GM12878 (cell line): ENCODE results near the gene HOXC12.

Experiments used
- CBX5 ChIP-seq: sonication (generic); IDR thresholded peaks from 2 replicates; pipeline ENCODE4 v1.6.1; 2016; ENCODE audit warnings: low read depth, moderate library complexity, mild to moderate bottlenecking, inconsistent platforms
- CREB1 ChIP-seq: IDR thresholded peaks from 2 replicates; pipeline ENCODE4 v1.6.1; 2012; ENCODE audit warnings: low read depth, mild to moderate bottlenecking, inconsistent platforms
- HDAC6 ChIP-seq: fragments of 200-600 bp; sonication (generic); IDR thresholded peaks from one replicate; pipeline ENCODE4 v1.8.0; 2017; ENCODE audit warnings: antibody characterized with exemption; ENCODE audit not compliant: unreplicated experiment
- MYC ChIP-seq: IDR thresholded peaks from 2 replicates; pipeline ENCODE4 v1.6.1; 2011; ENCODE audit warnings: mild to moderate bottlenecking, low read length, moderate library complexity, inconsistent platforms; ENCODE audit not compliant: insufficient read depth, insufficient replicate concordance, insufficient read length, severe bottlenecking
- REST ChIP-seq: IDR thresholded peaks from 2 replicates; pipeline ENCODE4 v1.6.1; 2012; ENCODE audit warnings: mild to moderate bottlenecking, low read depth, low read length
- ZNF217 ChIP-seq: fragments of 450-650 bp; IDR thresholded peaks from 2 replicates; pipeline ENCODE4 v1.6.1; 2017; ENCODE audit warnings: antibody characterized with exemption, mild to moderate bottlenecking

GRCh38 chr12:53988541-53989226, 34.0 kb downstream of the HOXC12 start:
- TF ChIP-seq CBX5 = no peak
- TF ChIP-seq ZNF217 = no peak
- TF ChIP-seq HDAC6 = no peak
- no peak for TF ChIP-seq MYC
- no peak for TF ChIP-seq CREB1
- no peak for TF ChIP-seq REST
